ENCODE measurements around the gene KMT2C. TPM values are rescaled to one million over a fixed set of nuclear protein-coding genes. Genes with fewer than 3 reads are reported as not detected.
"Not testable (repeated sequence)": the region's sequence is repeated elsewhere in the genome, so short reads cannot be mapped to it uniquely, and the experiment has no call there.

Gene KMT2C
- total RNA-seq, 1 donor from 2014 or later: 74.3 TPM

DNA sequence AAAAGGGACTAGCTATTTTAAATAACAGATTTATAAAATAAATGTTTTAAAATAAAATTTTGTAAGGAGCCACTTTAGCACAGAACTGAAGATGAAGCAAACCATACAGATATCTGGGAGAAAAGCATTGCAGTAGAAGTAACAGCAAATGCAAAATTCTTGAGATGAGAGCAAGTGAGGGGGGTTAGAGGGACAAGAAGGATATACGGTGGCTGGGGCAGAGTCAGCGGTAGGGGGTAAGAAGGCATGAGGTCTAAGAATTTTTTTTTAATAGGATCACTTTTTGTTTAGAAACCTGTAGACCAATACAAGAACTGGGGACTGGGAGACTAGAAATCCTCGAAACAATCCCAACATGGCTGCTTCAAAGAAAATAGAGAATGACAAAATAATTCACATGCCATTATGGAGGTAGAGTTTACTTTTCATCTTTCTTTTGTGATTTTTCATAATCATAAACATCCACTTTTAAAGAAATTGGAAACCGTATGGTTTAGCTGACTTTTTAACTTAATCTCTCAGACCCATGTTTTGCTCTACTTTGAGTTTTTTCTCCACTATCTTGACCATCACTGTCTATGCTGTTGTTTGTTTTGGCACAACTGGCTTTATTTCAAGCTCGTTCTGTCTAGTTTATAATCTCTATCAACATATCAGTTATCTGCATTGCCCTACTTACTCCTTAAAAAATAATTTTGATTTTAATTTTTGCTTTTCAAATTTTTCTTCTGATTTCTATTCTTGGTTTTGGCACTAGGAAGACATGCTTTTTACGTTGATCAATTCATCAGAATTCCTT is 73.5 kb downstream of the KMT2C start:
- no peak for DNase-seq (ENCODE audit: low read depth)

DNA sequence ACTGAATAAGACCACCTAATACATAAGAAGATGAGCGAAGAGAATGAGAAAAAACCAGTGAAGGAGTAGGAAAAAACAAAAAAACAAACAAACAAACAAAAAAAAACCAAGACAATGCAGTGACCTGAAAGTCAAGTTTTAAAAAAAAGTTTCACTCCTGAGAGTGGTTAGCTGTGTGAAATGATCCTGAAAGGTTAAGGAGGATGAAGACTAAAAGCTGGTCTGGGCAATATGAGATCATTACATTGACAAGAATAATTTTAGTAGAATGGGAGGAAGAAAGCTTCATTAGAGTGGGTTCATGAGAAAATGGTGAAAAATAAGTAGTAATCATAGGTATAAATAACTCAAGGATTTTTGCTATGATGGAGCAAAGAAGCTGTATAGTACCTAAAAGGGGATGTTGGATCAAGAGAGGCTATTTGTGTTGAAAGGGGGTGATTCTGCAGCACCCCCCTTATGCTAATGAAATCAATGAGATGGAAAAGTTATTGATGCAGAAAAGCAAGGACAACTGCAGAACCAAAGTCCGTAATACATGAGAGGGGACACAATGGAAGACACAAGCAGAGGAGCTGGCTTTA is 80.2 kb downstream of the KMT2C start:
- no peak for DNase-seq (ENCODE audit: low read depth)

DNA sequence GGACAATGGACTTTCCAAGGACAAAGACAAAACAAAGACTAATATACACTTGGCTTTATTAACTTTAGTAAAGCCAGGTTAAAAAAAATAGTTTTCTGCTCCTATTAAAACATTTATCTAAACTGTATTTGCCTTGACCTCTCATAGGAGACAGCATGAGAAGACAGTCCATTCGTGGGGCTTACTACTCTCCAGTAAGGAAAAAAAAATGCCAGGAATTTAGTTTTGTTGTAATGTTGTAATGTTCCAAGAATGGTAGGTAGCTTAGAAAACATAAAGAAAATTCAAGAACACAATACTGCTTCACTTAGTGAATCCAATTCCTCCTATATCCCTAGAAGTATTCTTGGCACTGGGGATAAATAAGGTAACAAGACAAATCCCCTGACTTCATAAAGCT is 81.7 kb downstream of the KMT2C start:
- DNase-seq (ENCODE audit: low read depth): peak; percentile 51

DNA sequence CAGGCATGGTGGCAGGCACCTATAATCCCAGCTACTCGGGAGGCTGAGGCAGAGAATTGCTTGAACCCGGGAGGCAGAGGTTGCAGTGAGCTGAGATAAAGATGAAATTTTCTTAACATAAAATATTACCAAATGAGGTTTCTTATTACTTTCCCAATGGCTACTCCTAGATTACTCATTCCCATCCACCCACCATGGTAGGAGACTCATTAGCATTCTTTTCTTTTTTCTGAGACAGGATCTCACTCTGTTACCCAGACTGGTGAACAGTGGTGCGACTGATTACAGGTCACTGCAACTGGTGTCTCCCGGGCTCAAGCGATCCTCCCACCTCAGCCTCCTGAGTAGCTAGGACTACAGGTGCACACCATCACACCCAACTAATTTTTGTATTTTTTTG is 82.5 kb downstream of the KMT2C start:
- not testable (repeated sequence) for DNase-seq (ENCODE audit: low read depth)

DNA sequence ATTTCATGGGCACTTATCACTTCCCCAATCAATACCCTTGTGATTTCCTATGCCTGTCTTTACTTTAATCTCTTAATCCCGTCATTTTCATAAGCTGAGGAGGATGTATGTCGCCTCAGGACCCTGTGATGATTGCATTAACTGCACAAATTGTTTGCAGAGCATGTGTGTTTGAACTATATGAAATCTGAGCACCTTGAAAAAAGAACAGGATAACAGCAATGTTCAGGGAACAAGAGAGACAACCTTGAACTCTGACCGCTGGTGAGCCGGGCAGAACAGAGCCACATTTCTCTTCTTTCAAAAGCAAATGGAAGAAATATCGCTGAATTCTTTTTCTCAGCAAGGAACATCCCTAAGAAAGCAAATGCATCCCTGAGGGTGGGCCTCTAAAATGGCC is 84.1 kb downstream of the KMT2C start:
- DNase-seq (ENCODE audit: low read depth): not testable (repeated sequence)

DNA sequence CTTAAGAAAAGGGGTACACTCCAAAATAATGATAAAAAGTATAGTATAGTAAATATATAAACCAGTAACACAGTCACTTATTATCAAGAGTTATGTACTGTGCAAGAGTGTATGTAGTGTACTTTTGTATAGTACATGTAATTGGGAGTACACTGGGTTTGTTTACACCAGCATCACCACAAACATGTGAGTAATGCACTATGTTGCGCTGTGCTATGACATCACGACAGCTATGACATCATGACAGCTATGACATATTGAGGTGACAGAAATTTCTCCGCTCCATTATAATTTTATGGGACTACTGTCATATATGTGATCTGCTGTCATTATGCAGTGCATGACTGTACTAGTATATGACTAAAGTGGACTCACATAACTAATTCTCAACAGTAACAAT is 84.6 kb downstream of the KMT2C start:
- no peak for DNase-seq (ENCODE audit: low read depth)

DNA sequence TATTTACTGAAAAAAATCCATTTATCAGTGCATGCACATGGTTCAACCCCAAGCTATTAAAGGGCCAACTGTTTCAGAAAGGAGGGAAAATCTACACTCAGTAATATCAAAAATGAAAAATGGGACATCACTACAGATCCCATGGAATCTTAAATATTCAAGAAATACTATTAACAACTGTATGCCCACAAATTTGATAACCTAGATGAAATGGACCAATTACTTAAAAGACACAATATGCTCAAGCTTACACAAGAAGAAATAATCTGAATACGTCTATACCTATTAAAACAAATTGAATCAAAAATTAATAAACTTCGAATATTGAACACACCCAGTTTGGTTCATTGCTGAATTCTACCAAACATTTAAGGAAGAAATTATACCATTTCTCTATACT is 87.9 kb downstream of the KMT2C start:
- DNase-seq (ENCODE audit: low read depth): no peak

DNA sequence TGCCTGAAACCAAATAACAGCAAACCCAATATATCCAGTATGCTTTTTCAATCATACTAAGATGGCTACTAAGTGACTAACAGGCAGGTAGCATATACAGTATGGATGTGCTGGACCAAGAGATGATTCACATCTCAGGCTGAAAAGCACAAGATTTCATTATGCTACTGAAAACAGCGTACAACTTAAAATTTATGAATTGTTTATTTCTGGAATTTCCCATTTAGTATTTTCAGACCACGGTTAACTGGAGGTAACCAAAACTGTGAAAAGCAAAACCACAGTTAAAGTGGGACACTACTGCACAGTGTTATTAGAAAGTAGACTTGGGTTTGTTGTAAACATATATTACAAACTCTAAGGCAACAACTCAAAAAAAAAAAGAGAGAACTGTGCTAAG is 91.5 kb downstream of the KMT2C start:
- no peak for DNase-seq (ENCODE audit: low read depth)

DNA sequence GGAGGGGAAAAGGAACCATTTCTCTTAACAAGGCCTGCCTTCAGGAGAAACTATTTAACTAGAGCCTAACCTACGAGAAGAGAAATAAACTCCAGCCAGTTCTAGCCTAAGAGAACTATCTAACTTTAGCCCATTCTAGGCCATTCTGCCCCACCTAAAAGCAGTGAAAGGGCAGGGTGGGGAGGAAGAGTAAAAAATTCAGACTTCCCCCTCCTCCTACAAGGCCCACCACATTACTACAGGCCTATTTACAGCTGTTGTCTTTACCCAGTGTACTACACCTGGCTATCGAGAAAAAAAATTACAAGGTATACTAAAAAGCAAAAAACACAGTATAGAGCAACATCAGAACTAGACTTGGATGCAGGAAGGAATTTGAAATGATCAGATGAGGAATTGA is 93.0 kb downstream of the KMT2C start:
- DNase-seq (ENCODE audit: low read depth): no peak

DNA sequence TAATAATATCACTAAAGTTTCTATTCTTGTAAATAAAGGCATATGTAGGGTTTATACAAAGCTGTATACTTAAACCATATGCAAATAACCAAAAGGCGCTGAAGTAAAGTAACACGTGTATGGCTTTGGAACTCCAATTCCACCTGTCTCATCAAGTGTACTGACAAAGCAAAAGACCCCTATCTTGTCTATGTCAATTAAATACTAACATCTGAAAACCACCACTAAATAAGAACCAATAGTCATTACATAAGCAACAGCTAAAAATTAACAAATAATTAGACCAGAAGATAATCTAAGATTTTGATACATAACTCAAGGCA is 93.9 kb downstream of the KMT2C start:
- no peak for DNase-seq (ENCODE audit: low read depth)

DNA sequence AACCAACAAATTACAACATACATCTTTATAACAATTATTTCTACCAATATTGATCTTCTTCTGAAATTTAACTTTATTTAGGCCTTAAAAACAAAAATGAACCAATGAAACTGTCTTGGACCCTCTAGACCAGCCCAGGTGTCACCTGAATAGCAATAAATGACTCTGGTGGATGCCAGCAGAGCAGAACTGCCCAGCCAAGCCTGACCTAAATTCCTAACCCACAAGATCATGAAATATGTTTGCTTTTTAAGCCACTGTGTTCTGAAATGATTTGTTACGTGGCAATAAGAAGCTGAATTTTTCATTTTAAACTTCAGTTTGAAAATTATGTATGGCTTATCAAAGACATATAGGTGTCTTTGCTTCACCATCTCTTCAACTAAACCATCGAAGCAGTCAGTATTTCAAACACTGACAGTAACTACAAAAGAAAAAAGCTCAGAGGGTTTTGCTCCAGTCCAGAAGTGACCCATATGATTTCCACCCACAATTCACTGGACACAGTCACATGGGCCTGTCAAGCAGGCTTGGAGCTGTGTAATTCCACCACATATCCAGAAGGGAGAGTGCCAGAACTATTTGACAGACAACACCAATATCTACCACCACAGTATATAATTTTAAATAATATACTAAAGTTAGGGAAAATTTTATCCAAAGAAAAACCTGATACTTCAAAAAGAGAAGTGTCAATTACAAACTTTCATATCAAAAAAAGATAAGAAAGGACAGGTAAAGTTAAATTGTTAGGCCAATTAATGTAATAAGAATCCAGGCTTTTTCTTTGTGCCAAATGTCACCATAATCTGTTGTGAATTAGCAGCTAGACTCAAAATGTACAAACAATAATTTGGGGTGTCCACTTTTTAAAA is 94.5 kb downstream of the KMT2C start:
- peak; percentile 71 for DNase-seq (ENCODE audit: low read depth)

DNA sequence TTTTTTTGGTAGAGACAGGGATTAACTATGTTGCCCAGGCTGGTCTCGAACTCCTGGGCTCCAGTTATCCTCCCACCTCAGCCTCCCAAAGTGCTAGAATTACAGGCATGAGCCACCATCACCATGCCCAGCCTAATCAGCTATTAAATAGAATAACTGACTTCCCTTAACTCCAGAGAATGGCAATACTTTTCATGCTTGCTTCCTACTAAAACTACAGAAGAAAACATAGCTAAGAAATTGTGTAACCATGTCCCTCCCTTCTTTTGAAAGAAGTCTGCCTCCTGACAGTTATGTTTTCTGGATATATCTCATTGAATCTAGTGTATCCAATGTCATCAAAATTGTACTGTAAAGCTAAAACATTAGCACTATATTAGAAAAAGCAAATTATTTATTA is 95.6 kb downstream of the KMT2C start:
- DNase-seq (ENCODE audit: low read depth): no peak

DNA sequence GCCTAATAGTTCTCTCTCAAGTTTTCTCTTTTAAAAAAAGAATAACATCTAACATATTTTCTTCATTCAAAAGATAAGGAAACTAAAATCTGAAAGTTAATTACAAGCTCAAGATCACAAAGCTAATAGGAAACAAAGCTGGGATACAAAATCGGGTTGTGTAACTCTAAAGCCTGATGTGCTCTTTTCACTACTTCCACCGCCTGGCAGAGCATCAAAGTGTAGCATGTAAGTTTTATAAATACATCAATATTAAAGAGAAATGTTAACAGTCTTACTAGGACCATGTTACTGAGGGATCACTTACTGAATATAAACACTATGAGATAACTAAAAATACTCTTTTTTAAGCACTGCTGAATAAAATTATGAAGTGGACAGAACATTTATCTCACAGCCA is 97.2 kb downstream of the KMT2C start:
- no peak for DNase-seq (ENCODE audit: low read depth)

DNA sequence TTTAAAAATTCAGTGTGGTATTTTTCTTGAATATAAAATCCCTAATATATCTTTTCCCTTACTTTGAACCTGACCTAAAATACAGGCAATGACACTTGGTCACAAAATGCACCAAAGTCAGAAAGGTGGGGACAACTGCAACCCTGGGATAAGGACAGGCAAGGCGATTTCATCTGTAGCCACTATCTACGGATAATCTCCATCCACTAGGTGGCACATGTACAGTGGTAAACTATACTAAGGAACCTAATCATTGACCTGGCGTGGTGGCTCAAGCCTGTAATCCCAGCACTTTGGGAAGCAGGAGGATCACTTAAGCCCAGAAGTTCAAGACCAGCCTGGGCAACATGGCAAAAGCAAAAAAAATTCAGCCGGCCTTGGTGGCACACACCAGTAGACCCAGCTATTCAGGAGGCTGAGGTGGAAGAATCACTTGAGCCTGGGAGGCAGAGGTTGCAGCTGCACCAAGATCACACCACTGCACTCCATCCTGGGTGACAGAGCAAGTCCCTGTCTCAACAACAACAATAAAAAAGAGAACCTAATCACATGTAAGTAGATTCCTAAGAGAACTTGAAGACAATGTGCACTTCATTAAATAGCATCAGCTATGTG is 98.9 kb downstream of the KMT2C start:
- DNase-seq (ENCODE audit: low read depth): peak; percentile 57

DNA sequence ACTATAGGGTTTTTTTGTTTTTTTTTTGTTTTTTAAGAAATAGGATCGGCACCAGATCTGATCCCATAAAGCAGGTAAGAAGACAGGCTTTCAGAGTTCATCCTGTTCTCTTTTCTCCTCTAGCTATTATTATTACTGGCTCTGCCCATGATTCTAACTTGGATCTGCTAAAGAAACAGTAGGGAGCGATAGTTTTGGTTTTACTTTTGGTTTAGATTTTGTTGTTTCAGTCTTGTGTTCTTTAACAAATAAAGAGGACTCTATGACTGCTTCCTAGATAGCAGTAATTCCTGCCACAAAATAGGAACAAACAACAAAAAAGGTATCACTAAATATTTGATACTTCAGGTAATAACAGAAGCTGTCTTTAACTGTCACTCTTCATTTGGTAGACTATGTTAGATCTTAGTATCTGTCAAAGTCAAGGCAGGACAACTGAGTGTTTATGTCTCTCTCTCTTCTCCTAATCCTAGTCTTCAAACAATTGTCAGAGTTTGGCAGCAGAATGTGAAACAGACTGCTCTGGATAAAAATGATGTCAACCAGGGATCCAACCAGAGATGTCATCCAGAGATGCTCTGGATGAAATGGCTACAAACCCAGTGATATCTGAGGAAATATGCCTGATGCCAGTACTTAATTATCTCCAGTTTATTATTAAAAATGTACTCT is 99.8 kb downstream of the KMT2C start:
- no peak for DNase-seq (ENCODE audit: low read depth)

DNA sequence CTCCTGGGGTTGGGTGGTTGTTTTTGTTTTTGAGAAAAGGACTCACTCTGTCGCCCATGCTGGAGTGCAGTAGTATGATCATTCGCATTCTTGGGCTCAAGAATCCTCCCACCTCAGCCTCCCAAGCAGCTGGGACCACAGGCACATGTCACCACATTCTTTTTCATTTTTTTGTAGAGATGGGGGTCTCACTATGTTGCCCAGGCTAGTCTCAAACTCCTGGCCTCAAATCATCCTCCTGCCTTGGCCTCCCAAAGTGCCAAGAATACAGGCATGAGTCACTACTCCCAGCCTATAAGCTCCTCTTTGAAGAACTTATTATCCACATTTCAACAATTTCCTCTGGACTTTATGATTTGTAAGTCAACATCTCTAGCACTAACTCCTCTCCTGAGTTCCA is 102.7 kb downstream of the KMT2C start:
- no peak for DNase-seq (ENCODE audit: low read depth)

DNA sequence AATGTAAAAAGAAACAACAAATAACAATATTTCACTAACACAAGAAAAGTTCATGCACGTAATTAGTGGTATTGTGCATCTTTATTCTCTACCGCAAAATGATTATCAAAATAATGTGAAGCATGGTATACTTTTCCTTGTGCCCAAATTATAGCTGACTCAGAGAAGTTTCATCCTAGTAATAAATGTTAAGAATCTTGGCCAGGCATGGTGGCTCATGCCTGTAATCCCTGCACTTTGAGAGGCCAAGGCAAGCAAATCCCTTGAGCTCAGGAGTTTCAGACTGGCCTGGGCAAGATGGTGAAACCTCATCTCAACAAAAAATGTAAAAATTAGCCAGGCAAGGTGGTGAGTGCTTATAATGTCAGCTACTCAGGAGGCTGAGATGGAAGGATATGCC is 105.0 kb downstream of the KMT2C start:
- no peak for DNase-seq (ENCODE audit: low read depth)

DNA sequence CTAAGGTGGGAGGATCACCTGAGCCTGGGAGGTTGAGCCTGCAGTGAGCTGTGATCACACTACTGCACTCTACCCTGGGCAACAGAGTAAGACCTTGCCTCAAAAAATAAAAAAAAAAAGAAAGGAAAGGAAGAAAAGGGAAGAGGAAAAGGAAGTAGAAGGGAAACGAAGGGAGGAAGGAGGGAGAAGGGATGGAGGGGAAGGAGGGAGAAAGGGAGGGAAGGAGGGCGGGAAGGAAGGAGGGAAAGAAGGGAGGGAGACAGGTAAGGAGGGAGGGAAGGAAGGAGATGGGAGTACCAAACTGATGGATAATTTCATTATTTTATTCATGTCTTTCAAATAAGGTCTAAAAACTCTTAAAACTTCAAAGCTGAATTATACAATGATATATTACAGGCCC is 106.3 kb downstream of the KMT2C start:
- no peak for DNase-seq (ENCODE audit: low read depth)

DNA sequence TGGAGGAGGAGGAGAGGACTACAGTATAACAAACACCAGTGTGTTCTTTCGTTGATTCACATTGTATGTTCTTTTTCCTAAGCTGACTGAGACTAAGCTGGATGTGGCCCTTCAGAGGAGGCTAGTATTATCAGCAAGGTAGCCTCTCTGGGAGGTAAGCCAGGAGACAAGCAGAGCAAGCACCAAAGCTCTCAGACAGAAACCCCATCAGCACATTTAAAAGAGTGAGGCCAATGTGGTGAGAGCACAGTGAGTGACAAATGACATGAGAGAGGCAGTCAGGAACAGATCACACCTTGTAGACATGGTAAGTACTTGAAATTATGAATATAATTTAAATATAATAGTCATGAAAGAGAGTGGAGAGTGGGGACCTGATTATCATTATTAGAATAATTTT is 107.6 kb downstream of the KMT2C start:
- no peak for DNase-seq (ENCODE audit: low read depth)

DNA sequence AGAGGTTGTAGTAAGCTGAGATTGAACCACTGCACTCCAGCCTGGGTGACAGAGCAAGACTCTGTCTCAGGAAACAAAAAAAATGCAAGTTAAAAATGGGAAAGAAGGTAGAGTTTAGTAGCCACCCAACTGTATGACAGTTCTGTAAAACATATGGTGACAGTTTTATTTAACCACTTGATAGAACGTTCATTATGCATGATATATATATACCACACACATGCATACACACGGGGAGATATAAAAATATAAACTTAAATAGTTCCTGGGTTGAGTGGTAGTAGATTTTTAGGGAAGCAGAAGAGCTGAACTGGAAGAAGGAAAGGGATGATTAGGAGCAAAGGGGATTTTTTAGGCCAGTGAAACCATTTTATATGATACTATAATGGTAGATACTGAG is 120.0 kb downstream of the KMT2C start:
- DNase-seq (ENCODE audit: low read depth): no peak

DNA sequence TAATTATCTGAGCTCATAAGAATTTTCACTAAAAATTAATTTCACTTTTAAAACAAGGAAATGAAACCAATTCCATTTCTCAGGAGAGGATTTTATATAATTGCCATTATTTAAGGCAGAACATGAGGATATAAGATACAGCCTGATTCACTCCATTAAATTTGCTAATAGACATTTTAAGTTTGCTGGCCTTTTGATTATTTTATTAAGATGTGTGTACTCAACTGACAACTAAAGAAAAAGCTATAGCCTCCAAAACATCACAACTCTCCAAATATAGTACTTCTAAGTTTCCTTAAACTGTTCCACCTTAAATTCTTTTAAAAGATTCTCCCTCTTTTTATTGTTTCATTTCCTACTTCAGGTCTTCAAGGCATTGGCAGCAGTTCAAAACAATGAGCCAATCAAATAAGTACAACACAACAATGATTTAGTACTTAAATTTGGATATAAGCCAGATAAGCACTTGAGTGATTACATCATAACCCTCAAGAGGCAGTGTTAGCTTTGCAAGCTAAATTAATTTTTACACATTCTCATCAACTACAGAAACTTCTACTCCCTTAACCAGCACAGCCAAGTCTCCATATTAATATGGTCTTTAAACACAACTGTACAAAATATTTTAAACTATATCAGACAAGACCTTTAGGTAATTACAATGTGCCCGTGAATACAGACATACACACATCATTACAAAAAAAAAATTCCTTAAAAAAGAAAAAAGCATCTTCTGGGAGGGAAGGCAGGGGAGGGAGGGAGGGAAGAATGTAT is 121.8 kb downstream of the KMT2C start:
- DNase-seq (ENCODE audit: low read depth): peak; percentile 99

All from renal cortical epithelial cell (primary cell).